HG03039 (cell line): ENCODE data around the gene CCDC148.
A peak's percentile ranks its signal among the peaks of the same experiment; 100 is the strongest.

Source experiments
- ATAC-seq: cut with Tn5 transposase; IDR thresholded peaks from one replicate; pipeline ENCODE4 v1.9.1; 2021; ENCODE audit warnings: mild to moderate bottlenecking, moderate library complexity; ENCODE audit not compliant: unreplicated experiment

The CCDC148 gene

DNA sequence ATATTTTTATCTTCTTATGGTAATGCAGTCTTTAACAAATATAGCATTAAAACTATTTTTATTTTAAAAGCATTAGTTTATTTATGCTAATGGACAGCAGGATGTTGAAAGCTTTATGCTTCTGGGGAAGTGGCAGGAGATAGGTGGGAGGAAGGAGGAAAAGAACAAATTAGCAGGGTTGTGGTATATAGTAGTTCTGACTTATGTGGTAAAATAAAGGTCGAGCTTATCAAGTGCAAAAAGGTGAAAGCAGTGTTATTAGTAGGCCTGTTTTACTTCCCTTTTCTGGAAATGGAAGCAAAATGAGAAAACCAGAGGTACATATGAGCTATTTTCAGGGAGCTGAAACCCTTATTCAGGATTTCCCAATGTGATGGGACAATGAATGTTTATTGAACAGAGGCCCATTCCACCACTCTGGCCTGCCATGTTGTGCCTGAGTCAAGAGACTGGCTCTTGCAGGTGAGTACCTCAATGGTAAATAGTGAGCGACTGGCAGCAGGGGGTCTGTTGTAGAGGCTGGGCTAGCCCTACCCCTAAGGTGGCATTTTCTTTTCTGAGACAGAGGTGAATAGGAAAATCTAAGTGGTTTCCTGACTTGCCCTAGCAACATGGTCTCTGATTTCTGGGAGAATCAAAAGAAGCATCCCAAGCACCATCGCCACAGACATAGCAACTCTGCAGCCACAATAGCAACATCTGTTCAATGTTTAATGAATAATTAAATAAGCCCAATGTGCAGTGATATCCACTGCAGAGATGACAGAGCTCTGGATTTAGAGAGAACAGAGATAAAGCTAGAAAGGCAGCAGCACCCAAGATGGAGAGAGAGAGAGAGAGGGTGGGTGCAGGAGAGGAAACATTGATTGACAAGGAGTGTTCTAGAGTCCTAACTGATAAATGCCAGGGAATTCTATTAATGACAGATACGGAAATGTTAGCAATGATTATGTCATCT is 235.2 kb downstream of the CCDC148 start:
- ATAC-seq: no peak

DNA sequence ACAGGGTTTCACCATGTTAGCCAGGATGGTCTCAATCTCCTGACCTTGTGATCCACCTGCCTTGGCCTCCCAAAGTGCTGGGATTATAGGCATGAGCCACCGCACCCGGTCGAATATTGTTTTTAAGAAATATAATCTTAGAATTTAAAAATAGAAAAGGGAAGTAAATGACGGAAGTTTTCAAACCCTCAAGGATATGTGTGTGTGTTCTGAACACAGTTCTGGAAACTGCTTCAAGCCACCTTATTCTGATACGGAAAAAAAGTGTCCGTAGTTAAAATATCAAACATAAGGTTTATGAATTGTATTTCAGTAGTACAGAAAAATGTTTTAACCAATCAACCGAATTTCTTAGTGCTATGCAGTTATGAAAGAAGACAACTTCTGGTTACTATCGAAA is 239.0 kb downstream of the CCDC148 start:
- no peak for ATAC-seq

DNA sequence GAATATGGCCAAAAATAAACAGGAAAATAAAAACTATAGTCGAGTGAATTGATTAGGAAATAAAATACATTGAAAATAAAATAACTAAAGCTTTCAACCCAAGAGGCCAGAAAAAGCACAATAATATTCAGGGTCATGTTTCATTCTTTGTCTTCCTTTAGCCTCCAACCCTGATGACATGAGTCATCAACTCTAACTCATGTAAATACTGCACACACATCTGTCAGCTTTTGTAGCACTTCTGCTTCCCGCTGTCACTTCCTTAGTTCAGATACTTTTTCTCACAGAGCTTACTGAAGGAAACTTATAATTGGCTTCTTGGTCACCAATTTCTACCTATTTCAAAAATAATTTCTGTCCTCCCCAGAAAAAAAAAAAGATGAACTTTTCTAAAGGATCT is 242.1 kb downstream of the CCDC148 start:
- ATAC-seq: peak; percentile 79

DNA sequence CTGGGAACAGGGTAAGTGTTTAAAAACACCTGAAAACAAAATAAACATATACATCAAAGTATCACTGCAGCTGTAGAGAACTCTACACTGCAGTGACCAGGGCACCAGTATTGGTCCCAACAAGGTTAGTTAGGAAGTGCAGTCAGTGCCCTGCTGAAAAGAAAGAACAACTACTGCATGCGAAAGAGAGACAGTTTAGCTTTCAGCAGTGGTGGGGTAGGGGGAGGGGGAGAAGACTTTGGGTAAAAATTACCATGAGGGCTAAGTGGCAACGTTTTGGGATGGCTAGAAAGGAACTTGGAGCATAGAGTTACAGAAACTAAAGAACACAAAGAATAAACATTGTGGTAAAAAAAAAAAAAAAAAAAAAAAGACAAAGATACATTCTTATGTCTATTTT is 242.8 kb downstream of the CCDC148 start:
- ATAC-seq: no peak

DNA sequence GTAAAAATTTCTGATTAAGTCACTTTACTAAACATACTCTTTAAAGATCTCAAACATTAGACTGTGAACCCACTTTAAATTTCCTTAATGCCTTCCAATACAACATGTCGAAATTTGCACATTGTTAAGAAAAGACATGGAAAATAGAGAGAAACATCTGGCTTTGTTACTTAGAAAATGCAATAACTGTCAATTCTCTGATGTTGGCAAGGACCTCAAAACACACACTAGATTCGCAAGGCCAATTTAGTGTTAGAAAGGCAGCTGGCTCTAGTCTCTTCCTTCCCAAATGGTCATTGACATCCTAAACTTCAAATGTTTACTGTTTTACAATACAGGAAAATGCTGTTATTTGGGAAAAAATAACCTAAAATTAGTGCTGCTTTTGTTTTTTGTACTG is 244.3 kb downstream of the CCDC148 start:
- ATAC-seq: no peak

DNA sequence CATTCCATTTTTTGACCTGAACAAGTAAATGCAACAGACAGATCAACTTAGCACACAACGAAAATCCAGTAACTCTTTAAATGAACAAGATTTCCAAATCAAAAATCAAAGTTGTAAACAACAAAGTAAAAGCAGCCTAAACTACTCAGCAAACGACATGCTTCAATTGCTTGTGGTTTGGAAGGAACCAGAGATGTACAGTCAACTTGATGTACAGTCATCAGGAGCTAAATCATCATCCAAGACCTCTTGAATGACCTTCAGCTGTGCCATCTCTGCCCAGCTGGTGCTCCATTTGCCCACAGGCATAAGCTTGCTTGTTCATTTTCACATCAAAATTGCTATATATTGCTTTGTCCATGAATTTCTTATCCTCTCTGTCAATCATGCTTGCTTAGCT is 245.1 kb downstream of the CCDC148 start:
- ATAC-seq: no peak

DNA sequence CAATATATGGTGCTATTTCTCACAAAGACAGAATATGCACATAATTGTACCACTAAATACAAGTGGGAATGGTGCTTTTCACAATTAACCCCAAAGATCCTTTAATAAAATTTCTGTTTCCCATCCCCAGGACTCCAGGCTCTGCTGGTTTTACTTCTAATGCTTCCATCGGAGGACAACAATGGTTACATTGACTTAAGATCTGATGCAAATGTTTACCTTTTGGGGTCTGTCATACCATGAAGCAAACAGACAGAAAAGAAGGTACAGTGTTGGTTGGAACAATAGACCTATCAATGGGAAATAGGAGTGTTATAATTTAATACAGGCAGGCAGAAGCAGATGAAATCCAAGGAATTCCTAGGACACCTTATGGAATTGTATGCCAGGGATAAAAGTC is 249.2 kb downstream of the CCDC148 start:
- ATAC-seq: no peak

DNA sequence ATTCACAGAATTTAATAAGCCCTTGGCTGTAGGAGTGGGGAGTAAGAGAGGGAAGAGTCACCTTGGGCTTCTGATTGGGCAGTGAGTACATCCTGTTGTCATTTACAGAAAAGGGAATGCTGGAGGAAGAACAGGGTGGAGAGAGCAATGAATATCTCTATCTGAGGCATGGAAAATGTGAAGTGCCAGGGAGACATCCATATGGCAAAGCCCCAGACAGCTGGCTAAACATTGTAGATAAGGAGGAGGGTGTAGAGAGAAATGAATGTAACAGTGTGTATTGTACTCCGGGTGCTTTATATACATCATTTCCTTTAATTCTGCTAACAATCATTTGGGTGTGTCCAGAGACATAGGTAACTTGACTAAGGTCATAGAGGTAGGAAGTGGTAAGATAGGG is 251.3 kb downstream of the CCDC148 start:
- no peak for ATAC-seq

DNA sequence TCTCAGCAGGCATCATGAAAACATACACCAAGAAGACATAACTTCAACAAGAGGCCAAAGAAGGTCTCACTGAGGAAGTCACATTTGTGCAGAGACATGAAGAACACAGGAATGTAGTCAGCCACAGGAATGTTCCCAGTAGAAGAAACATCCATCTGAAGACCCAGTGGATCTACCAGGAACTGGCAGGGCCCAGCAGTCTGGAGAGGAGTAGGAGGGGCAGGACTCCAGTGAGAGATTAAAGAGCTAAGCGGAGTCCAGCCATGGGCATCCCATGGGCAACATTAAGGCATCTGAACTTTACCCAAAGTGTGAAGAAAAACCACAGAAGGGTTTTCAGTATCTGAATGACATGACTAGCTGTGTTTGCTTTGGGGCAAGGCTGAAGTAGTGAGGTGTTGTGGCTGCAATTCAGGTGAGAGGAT is 251.8 kb downstream of the CCDC148 start:
- no peak for ATAC-seq

DNA sequence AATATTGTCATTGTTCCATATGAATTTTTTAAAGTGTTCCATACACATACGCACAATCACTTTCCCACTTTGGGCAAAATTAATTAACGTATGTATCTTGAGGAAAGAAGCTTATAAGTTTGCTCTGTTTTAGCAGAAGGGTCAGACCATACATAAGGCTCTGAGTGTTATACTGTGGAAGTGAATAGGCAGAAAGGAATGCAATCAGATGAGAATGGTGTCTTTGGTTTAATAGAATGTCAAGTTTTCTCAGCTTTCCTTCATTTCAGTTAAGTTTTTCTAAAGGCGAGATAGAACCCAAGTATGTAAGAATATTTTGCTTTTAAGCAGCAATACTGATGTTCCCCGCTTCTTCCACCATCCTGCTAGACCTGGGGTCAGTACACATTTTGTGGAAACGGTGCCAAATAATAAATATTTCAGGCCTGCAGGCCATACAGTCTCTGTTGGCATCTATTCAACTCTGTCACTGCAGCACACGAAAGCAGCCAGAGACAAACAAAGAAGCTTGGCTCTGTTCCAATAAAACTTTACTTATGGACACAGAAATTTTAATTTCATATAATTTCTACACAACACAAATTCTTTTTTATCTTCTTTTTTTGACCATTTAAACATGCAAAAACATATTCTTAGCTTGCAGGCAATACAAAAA is 254.3 kb downstream of the CCDC148 start:
- ATAC-seq: no peak

DNA sequence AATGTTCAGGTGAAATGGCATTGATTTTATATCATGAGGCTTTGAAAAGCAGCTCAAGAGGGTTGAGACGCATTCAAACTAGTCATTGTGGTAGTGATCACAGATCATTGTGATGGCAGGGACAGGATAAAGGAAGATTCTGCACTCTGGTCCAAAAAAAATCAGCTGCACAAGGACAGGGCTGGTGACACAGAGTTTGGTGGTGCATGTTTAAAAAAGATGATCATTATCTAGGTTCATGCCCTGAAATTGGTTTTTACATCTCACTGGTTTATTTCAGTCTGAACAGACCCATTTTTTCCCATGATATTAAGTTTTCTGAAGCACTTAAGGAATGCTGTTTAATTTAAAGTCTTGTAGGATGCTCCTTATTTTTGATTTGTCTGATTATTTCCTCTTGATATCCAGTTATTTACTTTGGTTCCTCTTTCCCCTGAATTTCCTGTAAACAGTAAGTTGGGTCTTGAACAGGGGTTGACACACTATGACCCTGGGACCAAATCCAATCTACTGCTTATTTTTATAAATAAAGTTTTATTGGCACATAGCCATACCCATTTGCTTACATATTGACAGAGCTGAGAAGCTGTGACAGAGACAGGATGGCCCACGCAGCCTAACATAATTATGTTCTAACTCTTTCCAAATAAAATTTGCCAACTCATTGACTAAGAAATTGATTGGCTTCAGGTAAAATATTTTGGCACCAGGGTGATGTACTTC is 256.5 kb downstream of the CCDC148 start:
- no peak for ATAC-seq

DNA sequence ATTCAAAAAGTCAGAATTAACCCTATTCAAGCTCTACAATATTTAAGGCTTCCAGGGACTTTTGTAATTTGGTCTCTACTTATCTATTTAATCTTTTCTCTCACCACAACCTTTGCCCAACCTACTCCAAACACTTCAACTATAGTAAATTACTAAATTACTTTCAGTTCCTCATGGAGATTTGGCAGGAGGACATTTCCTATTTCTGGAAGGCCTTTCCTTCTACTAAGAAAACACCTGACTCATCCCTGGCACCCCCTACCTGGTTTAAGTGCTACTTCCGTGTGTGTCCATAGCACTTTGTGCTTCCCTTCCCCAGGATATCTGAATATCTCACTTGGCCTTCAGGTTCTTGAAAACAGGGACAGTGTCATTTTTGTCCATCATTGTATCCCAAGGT is 258.6 kb downstream of the CCDC148 start:
- ATAC-seq: no peak

DNA sequence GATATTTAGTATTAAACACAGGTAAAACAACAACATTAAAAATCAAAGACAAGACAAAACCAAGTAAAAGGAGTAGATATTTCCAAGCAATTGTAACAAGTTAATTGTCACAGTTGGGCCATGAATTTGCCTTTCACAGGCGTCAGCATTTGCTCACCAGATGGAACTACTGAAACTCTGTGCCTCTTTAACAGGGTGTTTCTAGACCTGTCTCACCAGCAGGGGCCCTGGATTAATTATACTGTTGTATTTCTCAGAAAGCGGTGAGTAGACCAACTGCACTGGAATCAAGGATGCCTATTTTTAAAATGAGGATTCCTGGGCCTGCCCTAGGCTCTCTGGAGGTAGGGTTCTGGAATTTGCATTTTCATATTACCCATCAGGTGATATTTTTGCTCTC is 262.3 kb downstream of the CCDC148 start:
- ATAC-seq: no peak

DNA sequence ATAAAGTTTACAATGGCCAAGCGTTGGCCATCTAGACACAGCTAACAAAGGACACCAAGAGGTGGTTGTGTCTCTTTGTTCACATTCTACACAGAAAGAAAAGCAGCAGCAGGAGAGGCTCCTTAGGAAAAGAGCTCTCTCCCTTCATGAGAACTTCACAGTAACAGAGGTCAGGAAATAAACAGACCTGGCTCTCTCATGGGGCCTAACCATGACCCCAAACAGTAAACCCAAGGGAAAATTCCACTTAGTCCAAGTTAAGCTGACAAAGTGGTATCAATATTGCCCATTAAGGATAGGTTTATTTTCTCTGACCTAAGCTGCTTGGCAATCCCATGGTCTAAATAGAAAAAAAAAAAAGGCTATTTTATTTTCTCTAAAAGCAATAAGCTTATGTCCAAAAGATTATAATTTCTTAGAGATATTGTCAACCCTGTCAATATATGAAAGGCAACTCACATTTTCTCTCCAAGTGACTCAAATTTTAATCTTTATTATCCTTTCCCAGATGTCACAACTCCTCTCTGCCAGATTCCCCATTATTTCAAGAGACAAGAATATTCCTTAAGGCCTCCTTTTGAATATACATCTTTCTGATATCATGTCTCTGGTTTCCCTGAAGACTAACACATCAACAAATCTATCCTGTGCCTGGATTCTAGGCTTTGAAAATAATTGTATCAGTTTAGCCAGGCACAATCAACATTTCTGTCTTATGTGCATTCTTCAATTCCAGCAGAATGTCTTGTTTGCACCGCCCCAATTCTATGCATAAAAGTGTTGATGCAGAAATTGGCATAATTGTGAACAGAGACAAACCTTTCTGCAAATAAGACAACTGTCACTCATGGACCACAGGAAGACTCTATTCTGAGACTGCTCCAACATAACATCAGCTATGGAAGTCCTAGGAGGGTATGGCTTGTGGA is 263.8 kb downstream of the CCDC148 start:
- ATAC-seq: no peak

DNA sequence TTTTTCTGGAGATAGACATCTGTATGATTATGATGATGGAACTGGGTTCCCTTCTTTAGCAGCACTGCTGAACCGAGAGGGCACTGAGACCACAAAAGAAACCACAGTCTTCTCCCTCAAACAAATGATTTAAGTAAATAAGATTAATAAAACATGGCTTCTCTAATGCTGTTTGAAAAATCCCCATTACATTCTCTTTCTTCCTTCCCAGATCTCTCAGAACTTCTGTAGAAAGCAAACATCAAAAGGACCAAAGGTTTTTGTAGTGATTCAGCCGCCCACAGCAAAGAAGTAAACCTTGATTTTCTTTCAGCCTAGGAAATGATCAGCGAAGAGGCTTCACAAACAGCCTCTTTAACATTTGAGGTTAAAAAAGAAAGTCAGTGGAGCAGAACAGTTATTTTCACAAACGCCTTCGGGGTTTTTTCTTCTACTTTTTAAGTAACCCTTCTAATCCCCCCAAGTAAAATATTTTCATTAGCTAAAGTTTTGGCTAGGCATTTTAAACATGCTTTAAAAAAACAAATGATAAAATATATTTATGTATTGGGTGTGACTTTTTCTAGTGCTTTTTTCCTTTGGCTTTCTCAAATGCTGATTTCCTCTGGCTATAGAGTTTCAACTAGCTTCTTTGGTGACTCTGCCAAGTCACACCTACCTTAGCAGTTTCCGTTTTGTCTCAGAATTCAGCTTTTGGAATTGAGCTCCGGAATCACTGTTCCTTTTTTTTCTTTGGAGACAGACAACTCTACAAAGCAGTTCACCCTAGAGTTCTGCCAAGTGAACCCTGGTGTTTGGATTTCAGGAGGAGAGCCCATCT is 265.3 kb downstream of the CCDC148 start:
- peak; percentile 72 for ATAC-seq

DNA sequence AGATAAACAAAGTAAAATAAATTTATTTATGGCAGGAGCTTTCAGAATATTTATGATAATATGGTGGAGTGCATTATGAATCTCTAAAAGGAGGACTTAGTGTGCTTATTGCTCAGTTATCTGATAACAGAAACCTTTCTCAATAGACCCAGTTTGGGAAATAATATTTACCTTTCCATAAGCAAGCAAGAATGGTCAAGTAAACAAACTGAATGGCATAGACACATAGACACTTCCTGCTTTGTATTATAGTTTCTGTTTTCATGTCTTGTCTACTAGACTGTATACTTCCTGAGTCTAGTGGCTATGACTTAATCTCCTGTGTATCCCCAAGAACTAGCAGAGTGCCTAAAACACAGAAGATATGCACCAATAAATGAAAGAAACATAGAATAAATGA is 267.0 kb downstream of the CCDC148 start:
- ATAC-seq: peak; percentile 39

DNA sequence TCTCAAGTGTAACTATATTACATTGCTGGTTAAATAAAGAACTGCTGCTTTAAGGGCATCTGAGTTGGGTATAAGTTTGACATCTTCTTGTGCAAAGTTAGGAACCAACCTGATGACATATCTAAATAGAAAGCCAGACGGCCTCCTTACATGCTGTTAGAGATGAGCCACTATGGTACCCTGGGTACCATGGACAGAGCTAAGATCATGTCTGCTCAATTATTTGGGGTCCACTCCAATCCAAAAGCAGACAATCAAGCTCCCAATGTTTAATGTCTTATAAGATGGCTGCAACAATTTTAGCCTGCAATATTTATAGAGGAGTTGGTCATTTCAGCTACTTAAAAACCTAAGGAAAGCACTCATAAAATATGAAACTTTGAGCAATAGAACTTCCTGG is 268.6 kb downstream of the CCDC148 start:
- no peak for ATAC-seq

DNA sequence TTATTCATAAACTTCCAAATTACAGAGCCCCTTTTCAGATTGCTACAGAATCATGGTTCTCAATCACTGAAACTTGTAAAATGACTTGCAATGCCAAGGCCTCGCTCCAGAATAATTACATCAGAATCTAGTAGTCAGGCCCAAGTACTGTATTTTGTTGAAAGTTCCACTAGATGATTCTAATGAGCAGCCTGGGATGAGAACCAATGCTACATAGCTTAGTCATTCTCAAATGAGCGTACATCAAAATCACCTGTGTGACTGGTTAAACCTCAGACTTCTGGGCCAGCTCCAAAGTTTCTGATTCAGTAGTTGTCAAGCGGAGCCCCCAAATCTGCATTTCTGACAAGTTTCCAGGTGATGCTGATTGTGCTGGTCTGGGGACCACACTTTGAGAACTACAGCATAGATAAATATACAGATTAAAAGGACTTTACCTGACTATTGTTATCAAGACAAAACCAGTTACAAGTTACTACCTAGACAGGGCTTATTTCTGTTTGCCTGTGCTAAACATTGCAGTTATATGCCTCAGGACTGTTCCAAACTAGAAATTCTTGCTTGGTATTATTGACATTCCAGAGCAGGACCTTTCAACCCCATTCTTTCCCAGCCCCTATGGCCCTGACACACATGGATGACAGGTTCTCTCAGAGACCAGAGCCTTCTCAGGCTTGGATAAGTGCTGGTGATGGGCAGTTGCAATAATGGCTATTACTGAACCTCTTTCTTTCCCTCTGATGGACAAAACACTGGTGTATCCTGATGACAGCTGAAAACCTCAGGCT is 271.8 kb downstream of the CCDC148 start:
- ATAC-seq: no peak

DNA sequence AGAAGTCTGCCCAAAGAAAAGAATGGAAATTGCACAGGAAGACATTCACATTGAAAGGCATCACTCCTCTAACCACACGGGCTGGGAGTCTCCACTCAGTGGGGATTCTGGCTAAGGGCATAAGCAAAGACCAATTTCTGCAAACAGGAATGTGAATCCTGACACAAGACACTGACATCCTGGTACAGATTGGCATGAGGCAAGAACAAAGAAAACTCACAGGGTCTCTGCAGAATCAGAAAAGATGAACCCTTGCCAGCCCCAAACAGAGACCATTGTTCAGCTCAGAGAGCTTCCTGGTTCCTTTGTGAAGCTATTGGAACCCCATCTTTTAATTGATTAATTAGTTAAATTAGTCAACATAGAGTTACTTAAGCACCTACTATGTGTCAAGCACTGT is 272.6 kb downstream of the CCDC148 start:
- ATAC-seq: no peak
